ENCODE data around the gene PNO1.

The PNO1 gene

GRCh38 chr2:68126561-68126960, 31.1 kb upstream of the PNO1 start:
- TF ChIP-seq TAF1 (IDR thresholded peaks at IDR 0.05; ENCODE audit: borderline replicate concordance, insufficient read depth, low read length) (no peak), FOXP2 (optimal IDR thresholded peaks at IDR 0.05; ENCODE audit: borderline replicate concordance, extremely low read depth, extremely low read length, insufficient read depth) (no peak), POLR2AphosphoS5 (IDR thresholded peaks at IDR 0.05; ENCODE audit: low read depth, low read length) (no peak), SIN3A (IDR thresholded peaks at IDR 0.05; ENCODE audit: borderline replicate concordance, insufficient read depth, low read length) (no peak)
- TF ChIP-seq, protein P1, sequence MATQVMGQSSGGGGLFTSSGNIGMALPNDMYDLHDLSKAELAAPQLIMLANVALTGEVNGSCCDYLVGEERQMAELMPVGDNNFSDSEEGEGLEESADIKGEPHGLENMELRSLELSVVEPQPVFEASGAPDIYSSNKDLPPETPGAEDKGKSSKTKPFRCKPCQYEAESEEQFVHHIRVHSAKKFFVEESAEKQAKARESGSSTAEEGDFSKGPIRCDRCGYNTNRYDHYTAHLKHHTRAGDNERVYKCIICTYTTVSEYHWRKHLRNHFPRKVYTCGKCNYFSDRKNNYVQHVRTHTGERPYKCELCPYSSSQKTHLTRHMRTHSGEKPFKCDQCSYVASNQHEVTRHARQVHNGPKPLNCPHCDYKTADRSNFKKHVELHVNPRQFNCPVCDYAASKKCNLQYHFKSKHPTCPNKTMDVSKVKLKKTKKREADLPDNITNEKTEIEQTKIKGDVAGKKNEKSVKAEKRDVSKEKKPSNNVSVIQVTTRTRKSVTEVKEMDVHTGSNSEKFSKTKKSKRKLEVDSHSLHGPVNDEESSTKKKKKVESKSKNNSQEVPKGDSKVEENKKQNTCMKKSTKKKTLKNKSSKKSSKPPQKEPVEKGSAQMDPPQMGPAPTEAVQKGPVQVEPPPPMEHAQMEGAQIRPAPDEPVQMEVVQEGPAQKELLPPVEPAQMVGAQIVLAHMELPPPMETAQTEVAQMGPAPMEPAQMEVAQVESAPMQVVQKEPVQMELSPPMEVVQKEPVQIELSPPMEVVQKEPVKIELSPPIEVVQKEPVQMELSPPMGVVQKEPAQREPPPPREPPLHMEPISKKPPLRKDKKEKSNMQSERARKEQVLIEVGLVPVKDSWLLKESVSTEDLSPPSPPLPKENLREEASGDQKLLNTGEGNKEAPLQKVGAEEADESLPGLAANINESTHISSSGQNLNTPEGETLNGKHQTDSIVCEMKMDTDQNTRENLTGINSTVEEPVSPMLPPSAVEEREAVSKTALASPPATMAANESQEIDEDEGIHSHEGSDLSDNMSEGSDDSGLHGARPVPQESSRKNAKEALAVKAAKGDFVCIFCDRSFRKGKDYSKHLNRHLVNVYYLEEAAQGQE (IDR thresholded peaks at IDR 0.05; ENCODE audit: insufficient read depth in 1 of 2, low read depth in 2 of 2, low read length in 2 of 2): no peak

DNA sequence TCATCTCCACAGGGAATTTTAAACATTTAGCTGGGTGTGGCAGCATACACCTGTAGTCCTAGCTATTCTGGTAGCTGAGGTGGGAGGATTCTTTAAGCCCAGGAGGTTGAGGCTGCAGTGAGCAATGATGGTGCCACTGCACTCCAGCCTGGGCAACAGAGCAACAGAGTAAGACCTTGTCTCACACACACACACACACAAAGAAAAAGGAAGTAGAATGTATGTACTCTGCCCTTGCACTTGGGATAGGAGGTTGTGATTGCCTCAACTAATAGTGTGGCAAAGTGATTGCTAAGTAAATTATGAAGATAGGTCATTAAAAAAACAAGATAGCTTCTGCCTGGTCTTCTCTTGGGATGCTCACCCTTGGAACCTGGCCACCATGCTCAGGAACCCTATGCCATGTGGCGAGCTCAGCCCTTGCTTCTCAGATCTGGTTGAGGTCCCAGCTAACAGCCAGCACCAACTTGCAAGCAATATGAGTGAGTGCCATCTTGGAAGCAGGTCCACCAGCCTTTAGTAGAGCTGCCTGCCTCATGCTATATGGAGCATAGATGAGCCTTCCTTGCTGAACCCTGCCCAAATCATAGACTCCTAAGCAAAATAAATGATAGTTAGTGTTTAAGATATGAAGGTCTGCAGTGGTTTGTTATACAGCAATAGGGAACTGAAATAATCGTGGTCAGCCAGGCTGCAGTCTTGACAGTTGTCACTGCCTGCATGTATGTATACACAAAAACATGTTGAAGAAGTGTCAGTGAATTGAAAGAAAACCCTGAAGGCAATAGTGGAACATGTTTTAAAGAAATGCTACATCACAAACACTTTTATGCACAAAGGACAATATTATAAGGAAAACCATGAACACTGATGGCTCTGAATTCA, 30.1 kb upstream of the PNO1 start:
- TF ChIP-seq FOXP2 (optimal IDR thresholded peaks at IDR 0.05; ENCODE audit: borderline replicate concordance, extremely low read depth, extremely low read length, insufficient read depth) (no peak), POLR2AphosphoS5 (IDR thresholded peaks at IDR 0.05; ENCODE audit: low read depth, low read length) (no peak), TAF1 (IDR thresholded peaks at IDR 0.05; ENCODE audit: borderline replicate concordance, insufficient read depth, low read length) (no peak), SIN3A (IDR thresholded peaks at IDR 0.05; ENCODE audit: borderline replicate concordance, insufficient read depth, low read length) (no peak)
- TF ChIP-seq, protein P1 (IDR thresholded peaks at IDR 0.05; ENCODE audit: insufficient read depth in 1 of 2, low read depth in 2 of 2, low read length in 2 of 2): no peak

DNA sequence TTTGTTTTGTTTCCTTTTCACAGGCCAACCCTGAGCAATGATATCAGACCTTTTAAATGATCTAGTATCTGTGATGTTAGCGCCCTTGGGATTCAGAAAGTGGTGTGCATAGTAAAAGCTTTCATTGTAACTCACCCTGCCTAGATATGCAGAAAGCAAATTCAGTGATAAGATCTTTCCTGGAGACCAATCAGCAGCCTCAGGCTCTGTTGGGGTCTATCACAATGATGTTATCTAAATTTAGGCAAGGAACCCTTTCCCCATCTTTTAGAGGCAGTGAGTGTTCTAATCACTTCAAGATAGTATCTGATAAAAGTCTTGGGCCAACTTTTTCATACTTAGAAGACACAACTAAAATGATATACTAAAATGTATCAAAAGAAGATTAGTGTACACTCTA, 23.6 kb upstream of the PNO1 start:
- TF ChIP-seq SIN3A (IDR thresholded peaks at IDR 0.05; ENCODE audit: borderline replicate concordance, insufficient read depth, low read length) (no peak), TAF1 (IDR thresholded peaks at IDR 0.05; ENCODE audit: borderline replicate concordance, insufficient read depth, low read length) (no peak), FOXP2 (optimal IDR thresholded peaks at IDR 0.05; ENCODE audit: borderline replicate concordance, extremely low read depth, extremely low read length, insufficient read depth) (no peak), POLR2AphosphoS5 (IDR thresholded peaks at IDR 0.05; ENCODE audit: low read depth, low read length) (no peak)
- TF ChIP-seq, protein P1 (IDR thresholded peaks at IDR 0.05; ENCODE audit: insufficient read depth in 1 of 2, low read depth in 2 of 2, low read length in 2 of 2): no peak

DNA sequence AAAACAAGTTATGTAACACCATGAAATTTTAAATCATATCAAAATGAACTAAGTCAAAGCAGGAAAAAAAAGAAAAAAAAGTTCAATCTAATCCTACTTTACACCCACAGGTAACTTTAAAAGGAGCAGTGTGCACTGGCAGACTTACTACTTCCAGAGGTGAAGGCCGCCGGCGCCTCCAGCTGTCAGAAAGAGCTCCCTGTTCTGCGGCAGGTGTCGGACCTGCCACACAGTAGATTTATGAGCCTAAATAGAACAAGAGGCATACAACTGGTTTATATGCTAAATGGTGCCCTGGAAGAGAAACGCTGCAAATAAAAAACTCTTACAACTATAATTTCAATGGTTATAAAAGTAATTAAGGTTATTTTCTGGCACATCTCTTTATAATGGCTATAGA, 23.1 kb upstream of the PNO1 start:
- no peak for TF ChIP-seq TAF1 (IDR thresholded peaks at IDR 0.05; ENCODE audit: borderline replicate concordance, insufficient read depth, low read length)
- no peak for TF ChIP-seq SIN3A (IDR thresholded peaks at IDR 0.05; ENCODE audit: borderline replicate concordance, insufficient read depth, low read length)
- no peak for TF ChIP-seq POLR2AphosphoS5 (IDR thresholded peaks at IDR 0.05; ENCODE audit: low read depth, low read length)

DNA sequence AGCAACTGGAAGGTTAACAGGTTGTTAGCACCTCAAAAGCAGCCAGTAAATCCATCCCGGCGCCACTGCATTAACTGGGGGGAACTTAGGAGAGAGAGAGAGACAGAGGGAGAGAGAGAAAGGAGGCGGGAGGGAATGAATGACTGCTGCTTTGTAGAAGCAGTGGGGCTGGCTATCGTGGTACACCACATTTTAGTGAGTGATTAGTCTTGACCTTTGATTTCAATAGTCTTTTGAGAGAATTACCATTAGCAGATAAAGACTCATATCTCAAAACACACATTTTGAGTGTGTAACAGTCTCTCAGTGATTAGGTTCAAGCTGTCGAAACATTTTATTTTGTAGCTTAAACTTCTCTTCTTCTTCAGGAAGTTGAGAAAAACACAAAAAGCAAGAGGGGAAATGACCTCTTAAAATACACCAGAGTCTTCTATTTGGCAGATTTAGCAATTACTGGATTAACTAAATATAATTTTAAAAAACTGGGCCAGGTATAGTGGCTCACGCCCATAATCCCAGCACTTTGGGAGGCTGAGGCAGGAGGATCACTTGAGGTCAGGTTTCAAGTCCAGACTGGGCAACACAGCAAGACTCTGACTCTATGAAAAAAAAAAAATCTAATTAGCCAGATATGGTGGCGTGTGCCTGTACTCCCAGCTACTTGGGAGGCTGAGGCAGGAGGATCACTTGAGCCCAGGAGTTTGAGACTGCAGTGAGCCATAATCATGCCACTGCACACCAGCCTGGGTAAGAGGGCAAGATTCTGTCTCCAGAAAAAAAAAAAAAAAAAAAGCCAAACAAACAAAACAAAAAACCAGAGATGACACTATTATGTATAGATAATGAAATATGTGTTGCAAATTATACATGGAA, 22.0 kb upstream of the PNO1 start:
- TF ChIP-seq POLR2AphosphoS5 (IDR thresholded peaks at IDR 0.05; ENCODE audit: low read depth, low read length): no peak
- no peak for TF ChIP-seq SIN3A (IDR thresholded peaks at IDR 0.05; ENCODE audit: borderline replicate concordance, insufficient read depth, low read length)
- no peak for TF ChIP-seq TAF1 (IDR thresholded peaks at IDR 0.05; ENCODE audit: borderline replicate concordance, insufficient read depth, low read length)
- TF ChIP-seq, protein P1 (IDR thresholded peaks at IDR 0.05; ENCODE audit: insufficient read depth in 1 of 2, low read depth in 2 of 2, low read length in 2 of 2): no peak
- TF ChIP-seq FOXP2 (optimal IDR thresholded peaks at IDR 0.05; ENCODE audit: borderline replicate concordance, extremely low read depth, extremely low read length, insufficient read depth): no peak

Measured in PFSK-1 (cell line).